ENCODE data around the gene NAT9.

NAT9 gene

DNA sequence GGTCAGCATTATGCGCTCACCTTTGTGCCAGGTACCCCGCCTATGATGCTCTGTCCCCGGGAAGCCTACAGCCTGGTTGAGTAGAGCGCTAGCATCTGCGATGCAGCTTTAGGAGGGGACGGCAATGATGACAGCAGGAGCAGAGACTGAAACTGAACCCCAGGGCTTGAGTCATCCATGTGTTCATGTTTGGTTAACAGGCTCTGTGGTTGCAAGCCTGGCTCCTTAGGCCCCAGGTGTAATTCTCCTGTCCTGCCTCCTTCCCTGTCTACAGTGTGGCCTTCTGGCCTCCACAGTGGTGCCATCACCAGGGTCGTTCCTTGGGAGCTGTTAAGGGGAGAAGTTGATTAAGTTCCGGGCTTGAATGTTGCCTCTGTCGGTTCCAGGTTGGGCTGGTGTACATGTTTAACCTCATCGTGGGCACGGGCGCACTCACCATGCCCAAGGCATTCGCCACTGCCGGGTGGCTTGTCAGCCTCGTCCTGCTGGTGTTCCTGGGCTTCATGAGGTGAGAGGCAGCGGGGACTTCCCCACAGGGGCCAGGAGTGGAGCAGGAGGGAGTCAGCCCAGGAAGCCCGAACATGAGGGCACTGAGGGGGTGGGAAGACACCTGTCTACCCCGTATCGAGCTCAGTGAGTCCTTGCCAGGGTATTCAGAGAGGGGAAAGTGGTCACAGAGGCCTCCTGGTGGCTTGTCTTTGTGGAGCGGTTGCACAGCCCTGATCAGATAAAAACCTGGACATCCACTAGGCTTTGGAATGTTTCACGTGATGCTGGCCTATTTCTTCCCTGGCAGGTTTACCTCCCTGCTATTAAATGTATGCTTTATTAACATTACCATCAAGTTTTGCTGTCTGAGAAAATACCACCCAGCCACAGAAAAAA lies 9.2 kb upstream of the NAT9 start:
- intact Hi-C loops (cut with DNase I) = no loop called here
- no peak for DNase-seq

GRCh38 chr17:74784125-74784810 lies 8.1 kb upstream of the NAT9 start:
- no peak for DNase-seq
- intact Hi-C loops (cut with DNase I) = no loop called here

- DNase-seq = no peak
- intact Hi-C loops (cut with DNase I) = no loop called here
Observed at GRCh38 chr17:74782571-74782970, 6.4 kb upstream of the NAT9 start.

- peak in 34 of 42 donors; percentile 40 to 83 (median 58) for DNase-seq
- intact Hi-C loops (cut with DNase I) = no loop called here
Observed at GRCh38 chr17:74780443-74781238, 4.5 kb upstream of the NAT9 start.

GRCh38 chr17:74779948-74780400 lies 3.8 kb upstream of the NAT9 start:
- intact Hi-C loops (cut with DNase I) = no loop called here
- peak in 12 of 42 donors; percentile 17 to 66 (median 48) for DNase-seq

DNA sequence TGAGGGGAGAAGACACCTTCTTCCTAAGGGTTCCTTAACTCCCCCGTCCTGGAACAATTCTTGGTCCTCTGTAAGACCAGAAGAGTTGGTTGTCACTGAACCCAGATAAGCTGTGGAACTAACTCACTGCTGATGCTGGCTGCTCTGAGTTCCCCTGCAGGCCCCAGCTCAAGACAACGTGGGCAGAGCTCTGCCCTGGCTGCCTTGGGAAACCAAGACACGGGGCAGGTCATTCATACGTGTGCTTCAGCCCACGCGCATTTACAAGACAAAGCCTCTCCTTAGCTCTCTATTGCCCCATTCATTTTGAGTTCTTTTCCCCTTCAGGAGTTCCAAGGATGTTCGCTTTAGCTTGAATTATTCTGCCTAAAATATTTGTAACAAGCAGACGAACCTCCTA lies 3.4 kb upstream of the NAT9 start:
- no peak for DNase-seq
- intact Hi-C loops (cut with DNase I) = no loop called here

- intact Hi-C loops (cut with DNase I) = no loop called here
- no peak for DNase-seq
Observed at GRCh38 chr17:74778960-74779359, 2.8 kb upstream of the NAT9 start.

GRCh38 chr17:74777901-74778515 lies 1.9 kb upstream of the NAT9 start:
- intact Hi-C loops (cut with DNase I) = no loop called here
- no peak for DNase-seq

DNA sequence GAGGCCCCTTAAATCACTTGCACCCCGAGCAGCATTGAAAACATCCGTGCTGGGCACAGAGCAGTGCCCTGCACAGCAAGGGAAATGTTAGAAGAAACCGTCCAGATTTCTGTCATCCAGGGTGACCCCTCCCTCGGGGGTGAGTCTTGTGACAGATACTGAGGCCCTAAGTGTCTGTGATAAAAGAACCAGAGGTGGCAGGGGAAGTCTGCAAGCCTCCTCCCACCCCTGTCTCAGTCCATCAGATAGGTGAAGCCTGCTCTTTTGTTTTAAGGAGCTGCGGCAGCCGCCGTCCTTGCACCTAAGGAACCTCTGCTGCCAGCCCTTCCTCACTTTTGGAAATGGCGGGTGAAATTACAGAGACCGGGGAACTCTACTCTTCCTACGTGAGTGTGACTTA lies 845 bp upstream of the NAT9 start:
- intact Hi-C loops (cut with DNase I) = no loop called here
- no peak for DNase-seq

DNA sequence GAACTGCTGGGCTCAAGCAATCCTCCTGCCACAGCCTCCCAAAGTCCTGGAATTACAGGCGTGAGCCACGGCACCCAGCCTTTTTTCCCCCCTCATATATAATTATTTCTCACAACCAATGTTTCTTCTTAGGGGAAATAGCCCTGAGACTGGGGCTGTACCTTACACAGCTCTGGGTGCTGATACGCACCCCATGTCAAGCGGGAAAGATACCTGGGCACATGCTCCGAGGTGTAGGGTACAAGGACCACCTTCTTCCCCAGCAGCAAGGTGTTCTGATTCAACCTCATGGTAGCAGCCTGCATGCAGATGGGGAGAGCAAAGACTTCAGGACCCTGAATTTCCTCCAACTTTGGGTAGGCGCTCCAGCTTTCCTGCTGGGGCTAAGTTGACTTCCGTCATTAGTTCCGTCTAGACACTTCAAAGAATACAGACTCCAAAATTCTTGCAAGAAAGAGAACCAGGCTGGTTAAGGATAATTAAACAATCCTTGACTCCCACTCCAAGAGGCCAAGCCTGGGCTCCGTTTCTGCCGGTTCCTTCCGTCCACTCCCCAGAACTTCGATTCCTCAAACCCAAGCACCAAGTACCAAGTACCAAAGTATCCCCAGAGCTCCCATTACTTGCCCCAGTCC lies 619 bp downstream of the NAT9 start:
- DNase-seq = no peak
- intact Hi-C loops (cut with DNase I) = no loop called here

GRCh38 chr17:74773871-74774286 lies 2.3 kb downstream of the NAT9 start:
- DNase-seq = no peak
- intact Hi-C loops (cut with DNase I) = no loop called here

DNA sequence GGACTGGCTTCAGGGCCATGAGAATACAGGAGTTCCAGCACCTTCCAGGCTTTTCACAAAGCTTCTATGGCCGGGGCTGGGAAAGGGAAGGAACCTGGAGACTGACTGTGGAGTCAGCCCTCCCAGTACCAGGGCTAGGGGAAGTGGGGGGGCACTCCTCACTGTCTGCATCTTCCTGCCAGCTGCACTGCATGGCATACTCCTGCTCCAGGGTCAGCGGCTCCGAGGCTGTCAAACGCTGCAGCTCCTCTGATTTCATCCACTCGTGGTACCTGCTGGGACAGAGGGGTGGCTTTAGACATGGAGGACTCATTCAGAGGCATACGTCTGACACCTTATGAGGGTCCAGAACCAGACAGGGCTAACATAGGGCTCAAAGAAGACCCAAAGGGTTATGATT lies 2.7 kb downstream of the NAT9 start:
- intact Hi-C loops (cut with DNase I) = no loop called here

DNA sequence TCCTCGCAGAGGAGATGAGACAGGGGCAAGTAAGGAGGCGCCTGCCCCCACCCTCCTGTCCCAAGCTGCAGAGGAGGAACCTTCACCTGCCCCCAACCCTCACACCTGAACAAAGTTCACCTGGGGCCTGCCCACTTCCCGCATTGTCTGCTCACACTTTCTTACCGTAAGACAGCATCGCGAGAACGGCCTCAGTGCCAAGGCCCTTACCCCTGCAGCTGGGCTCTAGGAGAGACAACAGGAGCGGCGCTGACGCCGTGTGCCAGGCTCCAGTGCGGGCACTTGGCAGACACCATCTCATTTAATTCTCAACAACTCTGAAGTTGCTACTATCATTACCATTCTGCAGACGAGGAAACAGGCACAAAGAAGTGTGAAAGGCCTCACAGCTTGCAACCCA lies 4.1 kb downstream of the NAT9 start:
- no peak for DNase-seq
- intact Hi-C loops (cut with DNase I) = no loop called here

More for the DNA sequence above, 2.7 kb downstream of the NAT9 start:
- no peak for DNase-seq

- no peak for DNase-seq
- intact Hi-C loops (cut with DNase I) = loop anchor here (2.0 kb wide), 1 partner anchor 27 kb away; no protein-coding TSS in a partner anchor
Observed at GRCh38 chr17:74771319-74771914, 4.7 kb downstream of the NAT9 start.

DNA sequence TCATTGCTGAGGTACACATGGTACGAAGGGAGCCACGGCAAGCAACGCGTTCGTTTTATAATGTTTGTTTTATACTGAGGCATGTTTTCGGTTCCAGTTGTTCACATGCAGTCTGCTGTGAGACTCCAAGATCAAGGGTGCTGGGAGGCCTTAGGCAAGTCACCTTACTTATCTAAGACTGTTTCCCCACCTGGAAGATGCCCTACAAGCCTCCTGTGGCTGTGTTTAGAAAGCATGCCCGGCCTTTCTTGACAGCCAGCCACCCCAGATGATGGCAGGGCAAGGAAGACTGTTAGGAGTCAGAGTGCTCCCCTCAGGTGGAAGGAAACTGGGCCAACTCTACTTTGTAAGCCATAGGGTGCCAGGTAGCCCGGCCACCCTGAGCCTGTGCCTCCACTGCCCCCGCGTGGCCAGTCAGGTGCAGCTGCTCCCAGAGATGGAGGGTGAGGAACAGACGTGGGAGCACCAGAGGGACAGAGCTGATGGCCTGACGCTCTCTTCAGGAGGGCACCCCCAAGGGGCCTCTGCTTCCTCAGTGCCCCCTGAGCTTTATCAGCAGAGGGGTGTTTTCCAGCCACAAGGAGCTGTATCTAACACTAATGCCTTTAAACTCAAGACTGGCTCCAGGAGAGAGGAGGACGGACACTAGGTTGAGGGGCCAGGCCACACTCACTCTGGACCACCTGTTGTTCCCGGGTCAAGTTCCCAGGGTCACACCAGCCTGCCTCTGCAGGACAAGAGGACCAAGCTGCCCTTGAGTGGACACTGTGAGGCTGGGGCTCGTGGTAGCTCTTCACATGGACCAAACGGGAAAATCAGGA lies 5.4 kb downstream of the NAT9 start:
- intact Hi-C loops (cut with DNase I) = loop anchor here (2.0 kb wide), 1 partner anchor 26 kb away; no protein-coding TSS in a partner anchor
- peak; percentile 42 to 87 (median 70) for DNase-seq

DNA sequence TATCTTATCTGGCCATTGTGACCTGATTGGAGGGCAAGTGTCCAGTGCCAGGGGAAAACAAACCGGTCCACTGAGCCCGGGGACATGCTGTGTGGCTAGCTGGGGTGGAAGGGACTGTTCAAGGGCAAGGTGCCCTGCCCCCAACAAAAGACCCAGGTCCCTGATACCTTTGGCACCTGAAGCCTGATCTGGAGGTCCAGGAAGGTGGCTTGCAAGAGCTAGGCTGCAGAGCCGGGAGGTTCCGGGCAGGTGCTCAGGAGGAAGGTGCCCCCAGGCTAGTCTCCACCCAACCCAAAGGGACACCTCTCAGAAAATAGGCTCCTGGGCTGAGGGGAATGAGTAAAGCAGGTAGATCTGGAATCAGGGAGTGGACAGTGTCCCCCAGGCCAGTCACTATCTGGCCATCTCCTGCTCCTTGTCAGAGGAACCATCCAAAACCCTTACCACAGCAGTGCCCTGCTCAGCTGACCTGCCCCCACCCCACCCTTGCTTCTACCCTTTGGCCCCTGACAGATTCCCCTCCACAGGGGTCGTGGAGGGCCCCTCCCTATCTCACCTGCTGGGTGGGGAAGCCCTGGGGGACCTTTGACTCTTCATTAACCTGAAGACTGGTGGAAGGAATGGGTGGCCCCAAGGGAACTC lies 6.2 kb downstream of the NAT9 start:
- no peak for DNase-seq
- intact Hi-C loops (cut with DNase I) = loop anchor here (2.0 kb wide), 1 partner anchor 25 kb away; no protein-coding TSS in a partner anchor

All from head of caudate nucleus (tissue), 42 donors.